Measurements from ENCODE around the gene SLC12A7. TPM values are rescaled to one million over a fixed set of nuclear protein-coding genes. Genes with fewer than 3 reads are reported as not detected.

Gene SLC12A7
- total RNA-seq, 4 donors from 2014 or later, result 4.6 to 49.8 (median 15.8) TPM

- no peak for DNase-seq
- intact Hi-C loops (cut with DNase I; ENCODE audit: low total_unique reads), result no loop called here
- H3K9me3 ChIP-seq, result no peaks in the 10 kb centered on the region
- no peak overlapping the region for H3K27ac ChIP-seq
- no peak overlapping the region for H3K4me3 ChIP-seq
- H3K4me1 ChIP-seq, result no peaks in the 10 kb centered on the region
- H3K27me3 ChIP-seq, result no peaks in the 10 kb centered on the region
- TF ChIP-seq, protein P1, sequence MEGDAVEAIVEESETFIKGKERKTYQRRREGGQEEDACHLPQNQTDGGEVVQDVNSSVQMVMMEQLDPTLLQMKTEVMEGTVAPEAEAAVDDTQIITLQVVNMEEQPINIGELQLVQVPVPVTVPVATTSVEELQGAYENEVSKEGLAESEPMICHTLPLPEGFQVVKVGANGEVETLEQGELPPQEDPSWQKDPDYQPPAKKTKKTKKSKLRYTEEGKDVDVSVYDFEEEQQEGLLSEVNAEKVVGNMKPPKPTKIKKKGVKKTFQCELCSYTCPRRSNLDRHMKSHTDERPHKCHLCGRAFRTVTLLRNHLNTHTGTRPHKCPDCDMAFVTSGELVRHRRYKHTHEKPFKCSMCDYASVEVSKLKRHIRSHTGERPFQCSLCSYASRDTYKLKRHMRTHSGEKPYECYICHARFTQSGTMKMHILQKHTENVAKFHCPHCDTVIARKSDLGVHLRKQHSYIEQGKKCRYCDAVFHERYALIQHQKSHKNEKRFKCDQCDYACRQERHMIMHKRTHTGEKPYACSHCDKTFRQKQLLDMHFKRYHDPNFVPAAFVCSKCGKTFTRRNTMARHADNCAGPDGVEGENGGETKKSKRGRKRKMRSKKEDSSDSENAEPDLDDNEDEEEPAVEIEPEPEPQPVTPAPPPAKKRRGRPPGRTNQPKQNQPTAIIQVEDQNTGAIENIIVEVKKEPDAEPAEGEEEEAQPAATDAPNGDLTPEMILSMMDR (IDR thresholded peaks at IDR 0.05), result no peak
- no peak for TF ChIP-seq POLR2A (IDR thresholded peaks at IDR 0.05)
- H3K36me3 ChIP-seq, result no peaks in the 10 kb centered on the region
These were observed 77.4 kb downstream of the SLC12A7 start for GRCh38 chr5:1034421-1034905.

DNA sequence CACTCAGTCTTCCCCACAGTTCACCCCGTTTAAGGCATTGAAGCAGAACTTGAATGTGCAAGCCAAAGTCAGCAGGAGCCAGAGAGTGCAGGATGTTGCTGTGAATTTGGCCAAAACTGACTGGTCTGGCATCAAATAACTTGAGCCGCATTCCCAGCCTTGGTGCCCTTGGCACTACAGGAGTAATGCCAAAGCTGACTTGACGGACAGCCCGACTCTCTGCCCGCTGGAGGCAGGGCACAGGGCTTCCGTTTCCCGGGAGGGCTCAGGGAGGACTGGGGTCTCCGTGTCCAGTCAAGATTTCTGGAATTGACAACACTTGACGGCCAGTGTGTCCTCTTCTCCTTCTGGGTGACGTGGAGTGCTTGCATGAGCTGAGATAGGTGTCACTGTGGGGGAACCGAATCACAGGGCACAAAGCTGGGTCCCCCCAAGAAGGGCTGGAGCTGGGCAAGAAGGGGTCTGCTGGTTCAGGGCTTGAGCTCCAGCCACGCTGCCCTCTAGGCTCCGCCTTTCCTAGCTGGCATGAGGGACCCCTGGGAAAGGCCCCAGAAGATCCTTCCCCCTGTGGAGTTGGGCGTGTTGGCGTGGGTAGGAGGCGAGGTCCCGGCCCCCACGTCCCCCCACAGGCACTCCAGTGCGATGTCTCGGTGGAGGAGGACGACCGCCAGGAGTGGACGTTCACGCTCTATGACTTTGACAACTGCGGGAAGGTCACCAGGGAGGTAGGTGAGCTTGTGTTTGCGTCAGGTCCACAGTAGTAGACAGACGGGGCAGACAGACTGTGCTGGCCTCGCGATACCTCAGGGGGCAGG is 78.0 kb downstream of the SLC12A7 start:
- H3K27ac ChIP-seq, result no peak overlapping the region
- no peak for TF ChIP-seq POLR2A (IDR thresholded peaks at IDR 0.05)
- TF ChIP-seq, protein P1 (IDR thresholded peaks at IDR 0.05), result no peak
- H3K4me1 ChIP-seq, result no peaks in the 10 kb centered on the region
- DNase-seq, result no peak
- intact Hi-C loops (cut with DNase I; ENCODE audit: low total_unique reads), result no loop called here
- H3K4me3 ChIP-seq, result no peak overlapping the region
- no peaks in the 10 kb centered on the region for H3K9me3 ChIP-seq
- H3K27me3 ChIP-seq, result no peaks in the 10 kb centered on the region
- no peaks in the 10 kb centered on the region for H3K36me3 ChIP-seq

GRCh38 chr5:1033178-1033577 is 78.7 kb downstream of the SLC12A7 start:
- intact Hi-C loops (cut with DNase I; ENCODE audit: low total_unique reads), result no loop called here
- no peaks in the 10 kb centered on the region for H3K9me3 ChIP-seq
- DNase-seq, result no peak

GRCh38 chr5:1032551-1033027 is 79.3 kb downstream of the SLC12A7 start:
- no peaks in the 10 kb centered on the region for H3K36me3 ChIP-seq
- H3K27me3 ChIP-seq, result no peaks in the 10 kb centered on the region
- H3K4me3 ChIP-seq, result no peak overlapping the region
- intact Hi-C loops (cut with DNase I; ENCODE audit: low total_unique reads), result no loop called here
- TF ChIP-seq POLR2A (IDR thresholded peaks at IDR 0.05), result no peak
- TF ChIP-seq, protein P1 (IDR thresholded peaks at IDR 0.05), result no peak
- no peaks in the 10 kb centered on the region for H3K4me1 ChIP-seq
- H3K9me3 ChIP-seq, result no peaks in the 10 kb centered on the region
- DNase-seq, result no peak
- H3K27ac ChIP-seq, result no peak overlapping the region

More at GRCh38 chr5:1033178-1033577, 78.7 kb downstream of the SLC12A7 start:
- H3K4me3 ChIP-seq, result no peak overlapping the region
- no peaks in the 10 kb centered on the region for H3K27me3 ChIP-seq
- H3K4me1 ChIP-seq, result no peaks in the 10 kb centered on the region
- H3K27ac ChIP-seq, result no peak overlapping the region
- TF ChIP-seq, protein P1 (IDR thresholded peaks at IDR 0.05), result no peak
- no peak for TF ChIP-seq POLR2A (IDR thresholded peaks at IDR 0.05)
- H3K36me3 ChIP-seq, result no peaks in the 10 kb centered on the region

- Histone ChIP-seq H3K9me3 (no peaks in the 10 kb centered on the region), H3K36me3 (no peaks in the 10 kb centered on the region), H3K4me1 (no peaks in the 10 kb centered on the region), H3K27me3 (no peaks in the 10 kb centered on the region), H3K4me3 (no peak overlapping the region), H3K27ac (no peak overlapping the region)
- intact Hi-C loops (cut with DNase I; ENCODE audit: low total_unique reads), result no loop called here
- TF ChIP-seq, protein P1 (IDR thresholded peaks at IDR 0.05), result no peak
- no peak for TF ChIP-seq POLR2A (IDR thresholded peaks at IDR 0.05)
- no peak for DNase-seq
These were observed 79.9 kb downstream of the SLC12A7 start for GRCh38 chr5:1032011-1032410.
